ENCODE data around the gene AKT1.

- TF ChIP-seq EZH2phosphoT487 (IDR thresholded peaks at IDR 0.05; ENCODE audit: insufficient read depth, low read depth), result no peak
- TF ChIP-seq EZH2 (IDR thresholded peaks at IDR 0.05; ENCODE audit: insufficient read depth, poor library complexity, severe bottlenecking), result no peak
Observed at GRCh38 chr14:104792101-104792884, 3.3 kb downstream of the AKT1 start.
